Liver (tissue), 3 donors: ENCODE data around the gene TMUB1.

ENCODE experiments used
- JUND ChIP-seq, 2 donors: IDR thresholded peaks; 2 replicates each; pipeline ENCODE4 v1.6.1; 2016; ENCODE audit warnings: antibody characterized with exemption in 2 of 2
- TAF1 ChIP-seq: conservative IDR thresholded peaks from 2 replicates; pipeline ENCODE4 v1.6.1; 2016; ENCODE audit warnings: antibody characterized with exemption, mild to moderate bottlenecking
- TF ChIP-seq, protein P1 (sequence below): fragments of 150-350 bp; IDR thresholded peaks from 2 replicates; pipeline ENCODE4 v1.5.1; 2017; ENCODE audit warnings: improper control_type of control experiment, low read depth, low read length; ENCODE audit not compliant: missing input control
- donor health status: healthy.
- donor health status: healthy.

DNA sequence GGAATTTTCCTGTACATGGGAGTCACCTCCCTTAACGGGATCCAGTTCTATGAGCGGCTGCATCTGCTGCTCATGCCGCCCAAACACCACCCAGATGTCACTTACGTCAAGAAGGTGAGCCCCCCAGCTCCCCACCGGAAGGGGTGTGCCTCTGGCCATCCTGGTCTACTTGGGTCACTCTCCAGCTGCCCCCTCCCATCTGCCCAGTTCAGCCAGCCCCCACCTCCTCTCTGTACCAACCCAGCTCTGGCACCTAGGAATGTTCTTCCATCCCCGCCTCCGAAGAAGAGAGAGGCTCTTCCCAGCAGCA lies 7.7 kb downstream of the TMUB1 start:
- TF ChIP-seq, protein P1, sequence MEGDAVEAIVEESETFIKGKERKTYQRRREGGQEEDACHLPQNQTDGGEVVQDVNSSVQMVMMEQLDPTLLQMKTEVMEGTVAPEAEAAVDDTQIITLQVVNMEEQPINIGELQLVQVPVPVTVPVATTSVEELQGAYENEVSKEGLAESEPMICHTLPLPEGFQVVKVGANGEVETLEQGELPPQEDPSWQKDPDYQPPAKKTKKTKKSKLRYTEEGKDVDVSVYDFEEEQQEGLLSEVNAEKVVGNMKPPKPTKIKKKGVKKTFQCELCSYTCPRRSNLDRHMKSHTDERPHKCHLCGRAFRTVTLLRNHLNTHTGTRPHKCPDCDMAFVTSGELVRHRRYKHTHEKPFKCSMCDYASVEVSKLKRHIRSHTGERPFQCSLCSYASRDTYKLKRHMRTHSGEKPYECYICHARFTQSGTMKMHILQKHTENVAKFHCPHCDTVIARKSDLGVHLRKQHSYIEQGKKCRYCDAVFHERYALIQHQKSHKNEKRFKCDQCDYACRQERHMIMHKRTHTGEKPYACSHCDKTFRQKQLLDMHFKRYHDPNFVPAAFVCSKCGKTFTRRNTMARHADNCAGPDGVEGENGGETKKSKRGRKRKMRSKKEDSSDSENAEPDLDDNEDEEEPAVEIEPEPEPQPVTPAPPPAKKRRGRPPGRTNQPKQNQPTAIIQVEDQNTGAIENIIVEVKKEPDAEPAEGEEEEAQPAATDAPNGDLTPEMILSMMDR = no peak
- TF ChIP-seq JUND (IDR thresholded peaks at IDR 0.05) (no peak), TAF1 (no peak)
